ENCODE data around the gene DOC2B.
"Not testable (repeated sequence)": the region's sequence is repeated elsewhere in the genome, so short reads cannot be mapped to it uniquely, and the experiment has no call there.

The DOC2B gene

GRCh38 chr17:210402-210801 is 29.0 kb upstream of the DOC2B start:
- no peak for DNase-seq

GRCh38 chr17:208429-208828 is 27.0 kb upstream of the DOC2B start:
- DNase-seq: no peak

DNA sequence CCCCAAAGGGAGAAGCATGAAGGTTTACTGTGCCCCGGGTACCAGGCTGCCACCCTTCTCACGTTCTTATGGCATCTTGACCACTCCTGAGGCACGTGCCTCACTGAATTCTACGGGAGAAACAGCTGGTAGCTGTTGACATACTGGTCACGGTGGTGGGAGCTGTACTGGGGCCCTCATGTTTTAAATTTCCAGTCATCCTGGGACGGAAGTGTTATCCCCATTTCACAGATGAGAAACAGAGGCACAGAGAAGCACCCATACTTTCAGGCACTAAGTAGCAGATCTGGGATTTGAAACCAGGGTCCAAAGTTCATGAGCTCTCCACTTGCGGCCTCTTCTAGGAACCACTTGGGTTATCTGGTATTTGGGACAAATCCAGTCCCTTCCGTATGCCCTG is 26.3 kb upstream of the DOC2B start:
- no peak for DNase-seq

DNA sequence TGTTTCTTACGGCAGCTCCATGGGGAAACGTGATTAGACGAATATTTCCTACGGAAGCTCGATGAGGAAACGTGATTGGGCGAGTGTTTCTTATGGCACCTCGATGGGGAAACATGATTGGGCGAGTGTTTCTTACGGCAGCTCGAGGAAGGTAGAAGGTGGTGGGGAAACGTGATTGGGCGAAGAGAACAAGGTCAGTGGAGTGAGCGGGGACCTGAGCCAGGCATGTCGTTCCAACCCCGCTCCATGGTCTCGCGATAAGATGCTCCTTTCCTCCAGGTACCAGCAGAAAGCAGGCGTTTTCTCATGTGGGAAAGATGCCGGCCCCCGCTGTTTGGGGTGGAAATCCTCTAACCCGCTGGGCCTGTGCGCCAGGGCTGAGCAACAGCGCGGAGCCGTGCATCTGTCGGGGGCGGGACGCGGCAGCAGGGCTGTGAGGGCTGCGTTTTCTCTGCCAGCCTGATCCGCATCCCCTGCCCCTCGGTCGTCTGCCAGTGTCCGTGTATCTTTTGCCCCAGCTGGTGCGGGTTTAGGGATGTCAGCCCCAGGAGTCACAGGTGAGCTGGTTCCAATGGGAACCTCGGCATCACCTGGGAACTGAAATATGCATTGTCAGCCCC is 25.6 kb upstream of the DOC2B start:
- no peak for DNase-seq

GRCh38 chr17:206484-206883 is 25.0 kb upstream of the DOC2B start:
- DNase-seq: not testable (repeated sequence)

GRCh38 chr17:205817-206216 is 24.4 kb upstream of the DOC2B start:
- DNase-seq: no peak

- no peak for DNase-seq
Observed at GRCh38 chr17:205148-205669, 23.8 kb upstream of the DOC2B start.

- DNase-seq: no peak
Observed at GRCh38 chr17:204427-205147, 23.1 kb upstream of the DOC2B start.

GRCh38 chr17:202501-202951 is 21.1 kb upstream of the DOC2B start:
- DNase-seq: no peak

GRCh38 chr17:201736-202135 is 20.3 kb upstream of the DOC2B start:
- DNase-seq: not testable (repeated sequence)

- DNase-seq: not testable (repeated sequence)
Observed at GRCh38 chr17:201257-201656, 19.8 kb upstream of the DOC2B start.

GRCh38 chr17:200586-200985 is 19.1 kb upstream of the DOC2B start:
- DNase-seq: no peak

- no peak for DNase-seq
Observed at GRCh38 chr17:199806-200545, 18.5 kb upstream of the DOC2B start.

DNA sequence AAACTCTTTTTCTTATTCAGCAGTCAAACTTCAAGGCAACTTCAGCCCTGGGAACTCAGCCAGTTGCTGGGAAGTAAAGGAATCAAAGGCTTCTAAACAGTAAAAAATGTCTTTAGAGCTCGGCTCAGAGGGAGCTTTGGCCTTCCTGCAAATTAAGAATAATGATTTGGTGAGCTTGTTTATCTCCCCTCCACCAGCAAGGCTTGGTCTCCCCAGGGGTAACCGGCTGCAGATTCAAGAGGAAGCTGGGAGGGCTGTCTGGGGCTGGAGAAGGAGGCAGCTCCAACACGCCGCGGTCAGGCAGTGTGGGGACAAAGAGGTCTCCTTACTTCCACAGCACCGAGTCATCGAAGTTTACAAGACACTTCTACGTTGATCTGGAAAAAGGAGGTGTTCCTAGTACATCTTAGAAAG is 17.7 kb upstream of the DOC2B start:
- no peak for DNase-seq

GRCh38 chr17:198225-198624 is 16.8 kb upstream of the DOC2B start:
- DNase-seq: not testable (repeated sequence)

- no peak for DNase-seq
Observed at GRCh38 chr17:197352-197751, 15.9 kb upstream of the DOC2B start.

GRCh38 chr17:194828-195602 is 13.6 kb upstream of the DOC2B start:
- DNase-seq: no peak

- DNase-seq: no peak
Observed at GRCh38 chr17:193841-194806, 12.7 kb upstream of the DOC2B start.

DNA sequence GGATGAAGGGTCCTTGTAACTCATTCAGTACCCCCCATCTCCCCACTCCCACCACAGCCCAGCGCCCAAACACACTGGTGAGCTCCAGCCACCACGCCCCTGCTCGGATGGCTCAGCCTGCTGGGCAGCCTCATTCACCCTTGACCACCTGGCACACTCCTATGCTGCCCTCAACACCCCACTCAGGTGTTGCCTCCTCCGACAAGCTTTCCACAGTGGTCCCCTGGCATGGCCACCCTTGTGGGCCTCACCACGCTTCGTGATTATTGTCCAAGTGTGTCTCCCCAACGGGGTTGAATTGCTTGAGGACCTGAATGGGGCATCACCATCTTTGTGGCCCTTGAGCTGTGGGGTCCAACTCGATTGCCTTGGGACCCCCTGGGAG is 12.0 kb upstream of the DOC2B start:
- DNase-seq: no peak

- DNase-seq: no peak
Observed at GRCh38 chr17:192666-193425, 11.4 kb upstream of the DOC2B start.

- DNase-seq: no peak
Observed at GRCh38 chr17:189444-189843, 8.0 kb upstream of the DOC2B start.
